ENCODE data around the gene EXOSC2. TPM values are rescaled to one million over a fixed set of nuclear protein-coding genes. Genes with fewer than 3 reads are reported as not detected.

Gene EXOSC2
- total and polyA plus RNA-seq, 11 donors = 10.6 to 19.7 (median 13.1) TPM

- Histone ChIP-seq H3K4me3 (peak overlapping the region; percentile 56 to 100 (median 84)), H3K4me1 (peaks cover 0 to 48% (median 28%) of the 10 kb centered on the region in 12 donors), H3K27ac (peak overlapping the region; percentile 93 to 99 (median 98)), H3K36me3 (no peaks in the 10 kb centered on the region), H3K9me3 (no peaks in the 10 kb centered on the region), H3K27me3 (no peaks in the 10 kb centered on the region)
- DNase-seq (peak; percentile 98 to 99 (median 99)), ATAC-seq (peak; percentile 97 to 99 (median 98))
- TF ChIP-seq CTCF (IDR thresholded peaks at IDR 0.05) = no peak
- TF ChIP-seq POLR2A (IDR thresholded peaks at IDR 0.05) = peak in 1 of 2 donors; percentile 80
- 0 to 1% (median 1%) methylated on average over 28 to 68 of the region's 68 CpGs for WGBS, 4 donors
- intact Hi-C loops (cut with DNase I) = loop anchor here in 7 of 10 donors (1.0 to 10.0 kb wide), 7 partner anchors 19 to 1600 kb away; partner anchors contain the start of genes ABL1 (in 2 of the 7), CRAT (in 1 of the 7), EXOSC2 (in 1 of the 7) and PTPA (in 1 of the 7)
These were observed 19.1 kb downstream of the EXOSC2 start for GRCh38 chr9:130712564-130713285.

- intact Hi-C loops (cut with DNase I) = loop anchor here in 7 of 10 donors (2.0 to 10.0 kb wide), 6 partner anchors 51 to 1601 kb away; partner anchors contain the start of genes ABL1 (in 2 of the 7), CRAT (in 1 of the 7) and PTPA (in 1 of the 7)
- peak in 4 of 5 donors; percentile 46 to 59 (median 54) for DNase-seq
- peak in 1 of 12 donors; percentile 11 for TF ChIP-seq CTCF (IDR thresholded peaks at IDR 0.05)
- no peak for TF ChIP-seq POLR2A (IDR thresholded peaks at IDR 0.05)
- peaks cover 0 to 45% (median 28%) of the 10 kb centered on the region in 12 donors for H3K4me1 ChIP-seq
- H3K9me3 ChIP-seq = no peaks in the 10 kb centered on the region
- peak overlapping the region; percentile 93 to 99 (median 98) for H3K27ac ChIP-seq
- no peaks in the 10 kb centered on the region for H3K36me3 ChIP-seq
- H3K4me3 ChIP-seq = peak overlapping the region; percentile 56 to 100 (median 84)
- ATAC-seq = peak in 1 of 4 donors; percentile 1
- no peaks in the 10 kb centered on the region for H3K27me3 ChIP-seq
- WGBS, 4 donors = 0 to 1% (median 1%) methylated on average over 23 to 37 of the region's 37 CpGs
These were observed 19.8 kb downstream of the EXOSC2 start for GRCh38 chr9:130713286-130713960.

GRCh38 chr9:130714586-130715110 lies 21.1 kb downstream of the EXOSC2 start:
- intact Hi-C loops (cut with DNase I) = loop anchor here in 8 of 10 donors (5.0 to 10.0 kb wide), 5 partner anchors 50 to 1602 kb away; partner anchors contain the start of genes ABL1 (in 2 of the 8), CRAT (in 1 of the 8) and PTPA (in 1 of the 8)
- ATAC-seq = no peak
- H3K27ac ChIP-seq = peak overlapping the region in 10 of 12 donors; percentile 38 to 99 (median 97)

GRCh38 chr9:130715270-130715669 lies 21.7 kb downstream of the EXOSC2 start:
- Histone ChIP-seq H3K27ac (peak overlapping the region in 9 of 12 donors; percentile 17 to 99 (median 95)), H3K27me3 (no peaks in the 10 kb centered on the region), H3K36me3 (no peaks in the 10 kb centered on the region), H3K9me3 (no peaks in the 10 kb centered on the region), H3K4me3 (peak overlapping the region; percentile 2 to 100 (median 84)), H3K4me1 (peaks cover 0 to 45% (median 28%) of the 10 kb centered on the region in 12 donors)
- TF ChIP-seq CTCF (IDR thresholded peaks at IDR 0.05) = no peak
- no peak for TF ChIP-seq POLR2A (IDR thresholded peaks at IDR 0.05)
- no peak for DNase-seq
- intact Hi-C loops (cut with DNase I) = loop anchor here in 5 of 10 donors (5.0 to 10.0 kb wide), 3 partner anchors 50 to 120 kb away; partner anchors contain the start of gene ABL1 (in 2 of the 5)
- ATAC-seq = no peak
- 16 to 25% (median 19%) methylated on average over 3 of the region's 3 CpGs for WGBS, 4 donors

More at GRCh38 chr9:130714586-130715110, 21.1 kb downstream of the EXOSC2 start:
- Histone ChIP-seq H3K4me1 (peaks cover 0 to 45% (median 28%) of the 10 kb centered on the region in 12 donors), H3K27me3 (no peaks in the 10 kb centered on the region), H3K9me3 (no peaks in the 10 kb centered on the region), H3K4me3 (peak overlapping the region; percentile 56 to 100 (median 84)), H3K36me3 (no peaks in the 10 kb centered on the region)
- TF ChIP-seq POLR2A (IDR thresholded peaks at IDR 0.05) = no peak
- 11 to 20% (median 19%) methylated on average over 7 of the region's 7 CpGs for WGBS, 4 donors
- DNase-seq = no peak
